Esophagus squamous epithelium (tissue), 4 donors: ENCODE measurements around the gene CLPTM1L.

ENCODE experiments used
- CTCF ChIP-seq, 6 experiments: fragments of 450-650 bp in 4 of 6; fragments of 200-600 bp in 2 of 6; sonication (generic) in 2 of 6; IDR thresholded peaks; one replicate each; pipeline ENCODE4 v1.5.1; 2016 to 2019; ENCODE audit warnings: antibody characterized with exemption in 6 of 6, mild to moderate bottlenecking in 4 of 6, moderate library complexity in 4 of 6
- POLR2A ChIP-seq, 4 donors: fragments of 450-650 bp; IDR thresholded peaks; one replicate each; pipeline ENCODE4 v1.6.1; 2017; ENCODE audit warnings: antibody characterized with exemption in 4 of 4, mild to moderate bottlenecking in 4 of 4, moderate library complexity in 3 of 4

DNA sequence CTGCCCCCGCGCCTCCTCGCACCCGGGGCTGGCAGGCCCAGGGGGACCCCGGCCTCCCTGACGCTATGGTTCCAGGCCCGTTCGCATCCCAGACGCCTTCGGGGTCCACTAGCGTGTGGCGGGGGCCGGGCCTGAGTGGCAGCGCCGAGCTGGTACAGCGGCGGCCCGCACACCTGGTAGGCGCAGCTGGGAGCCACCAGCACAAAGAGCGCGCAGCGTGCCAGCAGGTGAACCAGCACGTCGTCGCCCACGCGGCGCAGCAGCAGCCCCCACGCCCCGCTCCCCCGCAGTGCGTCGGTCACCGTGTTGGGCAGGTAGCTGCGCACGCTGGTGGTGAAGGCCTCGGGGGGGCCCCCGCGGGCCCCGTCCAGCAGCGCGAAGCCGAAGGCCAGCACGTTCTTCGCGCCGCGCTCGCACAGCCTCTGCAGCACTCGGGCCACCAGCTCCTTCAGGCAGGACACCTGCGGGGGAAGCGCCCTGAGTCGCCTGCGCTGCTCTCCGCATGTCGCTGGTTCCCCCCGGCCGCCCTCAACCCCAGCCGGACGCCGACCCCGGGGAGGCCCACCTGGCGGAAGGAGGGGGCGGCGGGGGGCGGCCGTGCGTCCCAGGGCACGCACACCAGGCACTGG is 50.6 kb downstream of the CLPTM1L start:
- TF ChIP-seq CTCF (IDR thresholded peaks at IDR 0.05) (no peak), POLR2A (IDR thresholded peaks at IDR 0.05) (no peak)
